ENCODE measurements around the gene SAXO1.

Gene SAXO1

GRCh38 chr9:19050637-19051591 lies 17.9 kb upstream of the SAXO1 start:
- Histone ChIP-seq H3K4me1 (ENCODE audit: low read length) (peaks cover 16% of the 10 kb centered on the region), H3K4me2 (ENCODE audit: low read length) (no peak overlapping the region), H3K36me3 (replicated peaks; ENCODE audit: low read depth, low read length) (peaks cover 19% of the 10 kb centered on the region), H3K9me3 (ENCODE audit: insufficient read depth, low read length) (no peaks in the 10 kb centered on the region; the same call in 1 of the 2 replicates), H3K27ac (ENCODE audit: low read length) (no peak overlapping the region), H4K20me1 (ENCODE audit: insufficient read depth, low read length) (no peaks in the 10 kb centered on the region), H3K79me2 (ENCODE audit: low read length) (peaks cover 18% of the 10 kb centered on the region), H3K27me3 (ENCODE audit: low read depth, low read length) (no peaks in the 10 kb centered on the region), H3K9ac (ENCODE audit: low read length) (no peak overlapping the region), H3K4me3 (ENCODE audit: low read length) (no peak overlapping the region), H2AFZ (ENCODE audit: low read depth, low read length) (no peak overlapping the region)
- no peak for TF ChIP-seq CTCF (IDR thresholded peaks at IDR 0.05; ENCODE audit: low read depth, low read length)
- TF ChIP-seq EZH2phosphoT487 (IDR thresholded peaks at IDR 0.05; ENCODE audit: low read depth): no peak

GRCh38 chr9:19049917-19050636 lies 17.1 kb upstream of the SAXO1 start:
- TF ChIP-seq EZH2phosphoT487 (IDR thresholded peaks at IDR 0.05; ENCODE audit: low read depth) (no peak), CTCF (IDR thresholded peaks at IDR 0.05; ENCODE audit: low read depth, low read length) (no peak)
- peak overlapping the region; percentile 78 for H3K4me2 ChIP-seq (ENCODE audit: low read length)
- no peaks in the 10 kb centered on the region; the same call in 1 of the 2 replicates for H3K9me3 ChIP-seq (ENCODE audit: insufficient read depth, low read length)
- no peaks in the 10 kb centered on the region for H3K27me3 ChIP-seq (ENCODE audit: low read depth, low read length)
- H3K36me3 ChIP-seq (replicated peaks; ENCODE audit: low read depth, low read length): peaks cover 19% of the 10 kb centered on the region
- H2AFZ ChIP-seq (ENCODE audit: low read depth, low read length): no peak overlapping the region
- peak overlapping the region; percentile 73 for H3K9ac ChIP-seq (ENCODE audit: low read length)
- no peaks in the 10 kb centered on the region for H4K20me1 ChIP-seq (ENCODE audit: insufficient read depth, low read length)
- H3K4me1 ChIP-seq (ENCODE audit: low read length): peaks cover 16% of the 10 kb centered on the region
- peak overlapping the region; percentile 92 for H3K4me3 ChIP-seq (ENCODE audit: low read length)
- H3K79me2 ChIP-seq (ENCODE audit: low read length): peaks cover 18% of the 10 kb centered on the region
- H3K27ac ChIP-seq (ENCODE audit: low read length): no peak overlapping the region; the same call in 1 of the 2 replicates

GRCh38 chr9:19048966-19049916 lies 16.2 kb upstream of the SAXO1 start, which contains the start of gene RRAGA:
RRAGA (plus strand) TSS chr9:19049427; CDS start chr9:19049660, 233 bp downstream.
- H2AFZ ChIP-seq (ENCODE audit: low read depth, low read length): peak within 1 kb of the TSS; percentile 94
- no peaks in the 10 kb centered on the region for H4K20me1 ChIP-seq (ENCODE audit: insufficient read depth, low read length)
- H3K9me3 ChIP-seq (ENCODE audit: insufficient read depth, low read length): no peaks in the 10 kb centered on the region; the same call in 1 of the 2 replicates
- H3K4me1 ChIP-seq (ENCODE audit: low read length): peaks cover 16% of the 10 kb centered on the region
- peaks cover 19% of the 10 kb centered on the region for H3K36me3 ChIP-seq (replicated peaks; ENCODE audit: low read depth, low read length)
- peak within 1 kb of the TSS; percentile 78 for H3K4me2 ChIP-seq (ENCODE audit: low read length)
- TF ChIP-seq EZH2phosphoT487 (IDR thresholded peaks at IDR 0.05; ENCODE audit: low read depth) (no peak), CTCF (IDR thresholded peaks at IDR 0.05; ENCODE audit: low read depth, low read length) (peak; percentile 81)
- peak within 1 kb of the TSS; percentile 83 for H3K27ac ChIP-seq (ENCODE audit: low read length)
- no peaks in the 10 kb centered on the region for H3K27me3 ChIP-seq (ENCODE audit: low read depth, low read length)
- peak within 1 kb of the TSS; percentile 92 for H3K4me3 ChIP-seq (ENCODE audit: low read length)
- peaks cover 18% of the 10 kb centered on the region for H3K79me2 ChIP-seq (ENCODE audit: low read length)
- peak within 1 kb of the TSS; percentile 73 for H3K9ac ChIP-seq (ENCODE audit: low read length)

All from OCI-LY3 (cell line).